ENCODE results near the gene LMO1. TPM values are rescaled to one million over a fixed set of nuclear protein-coding genes. Genes with fewer than 3 reads are reported as not detected.

Gene LMO1
- total and polyA plus RNA-seq, 2 of the 8 experiments (the other 6 are each of a cell fraction or from before 2014, with no cell fraction given) = 0.17 TPM; not detected in 1

DNA sequence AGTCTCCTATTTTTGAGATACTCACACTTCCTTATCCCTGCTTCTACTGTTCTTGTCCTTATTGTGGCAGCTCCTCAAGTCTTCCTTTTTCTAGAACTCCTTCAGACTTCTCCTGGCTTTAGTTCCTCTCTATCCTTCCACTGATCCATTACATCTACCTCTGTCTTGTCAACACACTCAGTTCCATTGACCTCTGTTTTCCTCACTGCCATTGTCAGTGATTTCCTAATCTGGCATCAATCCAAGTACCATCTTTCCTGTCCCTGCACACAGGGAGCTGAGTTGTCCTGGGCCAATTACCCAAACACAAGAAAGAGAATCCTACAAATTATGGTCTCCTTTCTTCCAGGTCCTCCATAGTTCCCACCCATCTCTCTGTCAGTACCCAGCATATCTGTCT is 66.9 kb downstream of the LMO1 start (continued):
- TF ChIP-seq EP300 (IDR thresholded peaks at IDR 0.05; ENCODE audit: borderline replicate concordance in 1 of 2, low read depth in 2 of 2, low read length in 2 of 2) = no peak
